D721Med (cell line): ENCODE results near the gene LRRC41.
A peak's percentile ranks its signal among the peaks of the same experiment; 100 is the strongest.
"Not testable (repeated sequence)": the region's sequence is repeated elsewhere in the genome, so short reads cannot be mapped to it uniquely, and the experiment has no call there.

ENCODE experiments used
- DNase-seq: peaks from one replicate; pipeline ENCODE4 v3.0.0; 2011; ENCODE audit warnings: low spot score; ENCODE audit not compliant: insufficient read length
- FAIRE-seq: peaks from 2 replicates; lab custom pipeline; 2011; peaks lifted over from hg19 to GRCh38; lab: Jason Lieb, UNC
- TF ChIP-seq, protein P1 (sequence below): IDR thresholded peaks from 2 replicates; pipeline ENCODE4 v1.5.1; 2012; ENCODE audit warnings: mild to moderate bottlenecking, control low read depth; ENCODE audit not compliant: insufficient read depth; ENCODE audit errors: missing control alignments

The LRRC41 gene

DNA sequence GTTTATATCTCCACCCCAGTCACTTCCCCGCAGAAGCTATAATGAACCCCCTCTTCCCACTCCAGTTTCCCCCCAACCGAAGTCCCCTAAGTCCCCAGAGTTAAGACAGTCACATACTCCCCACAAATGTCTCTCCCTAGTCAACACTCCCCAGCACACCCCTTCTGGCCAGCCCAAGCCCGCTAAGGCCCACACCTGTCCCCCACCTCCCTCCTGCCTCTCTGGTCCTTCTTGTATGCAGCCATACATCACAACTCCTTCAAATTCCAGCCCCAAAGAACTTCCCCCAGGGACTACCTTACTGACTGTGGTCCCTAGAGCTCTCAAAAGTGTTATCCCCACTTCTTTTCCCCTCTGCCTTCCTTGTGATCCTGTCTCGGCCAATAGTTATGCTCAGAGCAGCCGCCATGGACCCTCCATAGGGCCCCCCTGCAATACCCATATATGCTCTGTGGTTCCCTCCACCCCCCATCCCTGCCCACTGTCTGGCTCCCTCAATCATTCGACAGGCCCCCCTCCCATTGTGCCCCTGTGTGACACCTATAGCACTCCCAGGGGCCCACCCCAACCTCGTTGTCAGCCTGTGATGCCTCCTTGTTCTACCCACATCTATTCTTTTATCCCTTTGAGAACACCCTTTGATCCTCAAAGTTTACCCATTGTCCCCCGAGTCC, 39.4 kb upstream of the LRRC41 start:
- DNase-seq (no peak), FAIRE-seq (no peak)
- TF ChIP-seq, protein P1, sequence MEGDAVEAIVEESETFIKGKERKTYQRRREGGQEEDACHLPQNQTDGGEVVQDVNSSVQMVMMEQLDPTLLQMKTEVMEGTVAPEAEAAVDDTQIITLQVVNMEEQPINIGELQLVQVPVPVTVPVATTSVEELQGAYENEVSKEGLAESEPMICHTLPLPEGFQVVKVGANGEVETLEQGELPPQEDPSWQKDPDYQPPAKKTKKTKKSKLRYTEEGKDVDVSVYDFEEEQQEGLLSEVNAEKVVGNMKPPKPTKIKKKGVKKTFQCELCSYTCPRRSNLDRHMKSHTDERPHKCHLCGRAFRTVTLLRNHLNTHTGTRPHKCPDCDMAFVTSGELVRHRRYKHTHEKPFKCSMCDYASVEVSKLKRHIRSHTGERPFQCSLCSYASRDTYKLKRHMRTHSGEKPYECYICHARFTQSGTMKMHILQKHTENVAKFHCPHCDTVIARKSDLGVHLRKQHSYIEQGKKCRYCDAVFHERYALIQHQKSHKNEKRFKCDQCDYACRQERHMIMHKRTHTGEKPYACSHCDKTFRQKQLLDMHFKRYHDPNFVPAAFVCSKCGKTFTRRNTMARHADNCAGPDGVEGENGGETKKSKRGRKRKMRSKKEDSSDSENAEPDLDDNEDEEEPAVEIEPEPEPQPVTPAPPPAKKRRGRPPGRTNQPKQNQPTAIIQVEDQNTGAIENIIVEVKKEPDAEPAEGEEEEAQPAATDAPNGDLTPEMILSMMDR = no peak

DNA sequence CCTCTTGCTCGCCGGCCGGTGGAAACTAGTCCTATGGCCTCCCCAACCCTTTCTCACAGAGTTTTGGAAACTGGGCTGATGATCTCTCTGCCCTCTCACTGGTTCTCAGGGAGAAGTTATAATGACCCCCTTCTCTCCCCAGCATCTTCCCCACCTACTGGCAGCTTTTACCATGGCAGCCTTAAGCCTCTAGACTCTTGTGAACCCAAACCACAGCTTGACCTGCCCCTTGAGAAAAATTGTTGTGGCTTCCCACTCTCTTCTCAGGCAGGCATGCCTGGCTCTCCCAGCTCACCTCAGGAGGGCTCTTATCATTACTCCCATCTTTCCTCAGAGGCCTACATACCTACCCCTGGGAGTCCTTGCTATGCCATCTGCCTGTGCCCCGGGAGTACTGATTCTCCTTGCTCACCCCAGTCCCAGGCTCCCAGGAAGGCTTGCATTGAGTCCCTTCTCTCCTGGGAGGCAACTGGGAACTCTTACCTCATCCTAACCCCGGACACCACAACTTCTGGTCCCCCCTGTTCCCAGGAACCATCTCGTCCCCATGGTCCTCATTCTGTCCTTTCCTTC, 38.8 kb upstream of the LRRC41 start:
- no peak for DNase-seq
- FAIRE-seq = no peak
- TF ChIP-seq, protein P1 = no peak

DNA sequence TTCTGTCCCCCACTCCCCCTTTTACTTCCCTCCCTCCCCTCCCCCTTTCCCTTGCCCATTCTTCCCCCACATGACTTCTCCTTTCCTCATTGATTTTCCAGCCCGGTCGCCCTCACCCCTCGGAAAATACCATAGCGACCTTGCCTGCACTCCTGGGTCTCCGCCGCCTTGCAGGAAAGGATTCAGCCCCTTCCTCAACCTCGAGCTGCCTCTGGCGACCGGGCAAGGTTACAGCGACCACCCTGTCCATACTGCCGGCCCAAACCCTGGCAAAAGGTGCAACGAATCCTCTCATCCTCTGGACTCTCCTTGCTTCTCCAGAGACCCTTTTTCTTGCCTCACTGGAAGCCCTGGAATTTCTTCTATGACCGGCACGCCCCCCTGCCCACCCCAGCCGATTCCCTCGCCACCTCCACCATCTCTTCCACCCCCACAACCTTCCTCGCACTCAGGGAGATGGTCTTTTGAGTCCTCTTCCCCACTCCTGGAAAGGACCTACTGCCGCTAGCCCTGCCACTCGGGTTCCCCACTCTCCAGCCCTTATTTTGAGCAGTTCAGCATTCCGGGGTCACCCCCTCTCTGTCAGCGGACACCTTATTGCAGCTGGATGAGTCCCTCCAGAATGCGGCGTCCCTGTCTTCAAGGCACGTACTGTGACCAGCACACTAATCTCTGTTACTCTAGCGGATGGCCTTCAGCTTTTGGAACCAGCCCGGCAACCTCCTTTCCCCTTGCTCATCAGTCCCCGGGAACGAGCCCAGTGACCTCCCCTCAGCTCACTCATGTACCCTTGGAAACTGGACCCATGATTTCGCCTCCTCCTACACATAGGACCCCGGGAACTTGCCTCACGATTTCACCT, 38.0 kb upstream of the LRRC41 start:
- DNase-seq (no peak), FAIRE-seq (no peak)
- TF ChIP-seq, protein P1 = no peak

DNA sequence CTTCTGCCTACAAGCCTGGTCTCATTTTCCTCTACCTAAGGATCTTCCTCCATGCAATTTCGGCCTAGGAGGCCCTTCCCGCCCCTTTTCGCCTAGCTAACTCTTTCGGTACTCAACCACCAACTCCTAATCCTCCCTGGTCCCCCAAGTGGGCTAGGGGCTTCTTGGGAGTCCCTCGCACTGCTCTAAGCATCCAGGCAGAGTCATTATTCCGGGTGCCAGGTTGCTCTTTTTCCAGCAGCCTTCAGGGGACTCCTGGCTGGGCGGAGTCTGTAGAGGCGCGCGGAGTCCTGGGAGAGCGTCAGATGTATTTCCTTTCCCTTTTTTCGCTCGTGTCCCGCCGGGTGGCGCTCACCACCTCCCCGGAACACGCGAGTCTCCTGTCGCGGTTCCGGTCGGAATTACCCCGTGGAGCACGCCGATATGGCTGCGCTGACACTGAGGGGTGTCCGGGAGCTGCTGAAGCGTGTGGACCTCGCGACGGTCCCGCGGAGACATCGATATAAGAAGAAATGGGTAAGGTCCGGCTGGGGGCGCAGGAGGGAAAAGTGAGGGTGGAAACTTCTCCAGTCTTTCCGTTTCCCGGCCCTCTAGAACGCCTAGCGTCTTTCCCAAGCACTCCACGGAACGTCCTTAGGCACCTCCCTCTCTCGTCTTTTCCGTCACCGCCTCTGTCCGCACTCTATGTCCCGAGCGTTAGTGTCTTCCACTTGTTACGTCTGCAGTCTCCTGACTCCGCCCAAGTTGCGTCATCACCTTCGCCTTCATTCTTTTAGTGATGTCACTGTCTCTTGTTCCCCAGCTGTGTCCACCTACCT, 37.2 kb upstream of the LRRC41 start, which contains the start of gene NSUN4:
Gene NSUN4, plus strand, starts transcription at position 404 of the 818 bp plus-strand sequence. Its CDS starts 20 bp downstream, at position 424.
- DNase-seq = peak; percentile 76
- TF ChIP-seq, protein P1 = peak; percentile 78
- FAIRE-seq = peak; percentile 55

DNA sequence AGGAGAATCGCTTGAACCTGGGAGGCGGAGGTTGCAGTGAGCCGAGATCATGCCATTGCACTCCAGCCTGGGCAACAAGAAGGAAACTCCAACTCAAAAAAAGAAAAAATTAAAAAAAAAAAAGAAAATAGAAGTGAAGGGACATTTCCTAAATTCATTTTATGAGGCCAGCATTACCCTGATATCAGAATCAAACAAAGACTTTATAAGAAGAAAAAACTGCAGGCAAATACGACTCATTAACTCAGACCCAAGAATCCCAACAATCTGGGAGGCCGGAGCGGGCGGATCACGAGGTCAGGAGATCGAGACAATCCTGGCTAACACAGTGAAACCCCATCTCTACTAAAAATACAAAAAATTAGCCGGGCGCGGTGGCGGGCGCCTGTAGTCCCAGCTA, 34.0 kb upstream of the LRRC41 start:
- DNase-seq, FAIRE-seq: not testable (repeated sequence)

DNA sequence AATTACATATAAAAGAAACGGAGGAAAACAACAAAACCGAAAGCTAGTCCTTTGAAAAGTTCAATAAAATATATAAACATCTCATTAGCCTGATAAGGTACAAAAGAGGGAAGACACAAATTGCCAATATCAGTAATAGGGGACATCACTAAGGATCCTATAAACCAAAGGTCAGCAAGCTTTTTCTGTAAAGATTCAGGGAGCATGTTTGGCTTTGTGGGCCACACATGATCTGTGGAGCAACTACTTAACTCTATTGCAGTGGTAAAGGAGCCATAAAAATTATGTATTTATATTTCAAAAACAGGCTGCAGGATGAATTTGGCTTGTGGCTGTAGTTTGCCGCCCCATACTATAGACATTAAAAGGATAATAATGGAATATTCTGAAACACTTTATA, 31.7 kb upstream of the LRRC41 start:
- TF ChIP-seq, protein P1 = no peak
- DNase-seq (no peak), FAIRE-seq (no peak)

DNA sequence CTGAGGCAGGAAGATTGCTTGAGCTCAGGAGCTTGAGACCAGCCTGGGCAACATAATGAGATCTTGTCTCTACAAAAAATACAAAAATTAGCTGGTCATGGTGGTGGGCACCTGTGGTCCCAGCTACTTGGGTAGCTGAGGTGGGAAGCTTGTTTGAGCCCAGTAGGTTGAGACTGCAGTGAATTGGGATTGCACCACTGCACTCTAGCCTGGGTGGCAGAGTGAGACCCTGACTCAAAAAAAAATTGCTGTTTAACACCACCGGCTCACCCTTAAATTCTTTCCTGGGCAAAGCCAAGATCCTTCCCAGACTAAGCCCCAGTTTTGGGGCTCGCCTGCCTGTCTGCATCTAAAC, 30.6 kb upstream of the LRRC41 start:
- TF ChIP-seq, protein P1 = no peak
- FAIRE-seq (no peak), DNase-seq (no peak)
